Lung (tissue), 12 donors: ENCODE results near the gene FOXP1. TPM values are rescaled to one million over a fixed set of nuclear protein-coding genes. Genes with fewer than 3 reads are reported as not detected.

Experiments
- ATAC-seq: fragments of 200-7000 bp; cut with Tn5 transposase; one replicate; pipeline ENCODE4 v1.9.1; 2020; ENCODE audit warnings: moderate number of reproducible peaks; ENCODE audit not compliant: insufficient read depth, low FRiP score
- DNase-seq, 3 donors: peaks; one replicate each; pipeline ENCODE4 v3.0.0-alpha.2; 2013 to 2017
- H3K27ac ChIP-seq, 2 donors: one replicate each; pipeline ENCODE4 v1.5.1; 2013; ENCODE audit warnings: mild to moderate bottlenecking in 2 of 2, moderate library complexity in 2 of 2, control low read depth in 1 of 2, inconsistent platforms in 1 of 2, low read depth in 1 of 2, low read length in 1 of 2
- H3K27me3 ChIP-seq, 3 donors: one replicate each; pipeline ENCODE4 v1.5.1; 2013; ENCODE audit warnings: low read length in 2 of 3; ENCODE audit not compliant: control insufficient read depth in 3 of 3, insufficient read depth in 3 of 3
- H3K36me3 ChIP-seq, 4 donors: one replicate each; pipeline ENCODE4 v1.5.1; 2013; ENCODE audit warnings: low read length in 4 of 4, mild to moderate bottlenecking in 1 of 4, moderate library complexity in 1 of 4; ENCODE audit not compliant: control insufficient read depth in 4 of 4, insufficient read depth in 4 of 4
- H3K4me1 ChIP-seq, 5 donors: one replicate each; pipeline ENCODE4 v1.5.1; 2013; ENCODE audit warnings: low read length in 5 of 5, mild to moderate bottlenecking in 2 of 5, moderate library complexity in 1 of 5; ENCODE audit not compliant: control insufficient read depth in 5 of 5, insufficient read depth in 5 of 5
- H3K4me3 ChIP-seq: one replicate; pipeline ENCODE4 v1.5.1; 2013; ENCODE audit warnings: mild to moderate bottlenecking, control low read depth, moderate library complexity
- H3K9ac ChIP-seq, 2 donors: one replicate each; pipeline ENCODE4 v1.5.1; 2013; ENCODE audit warnings: low read length in 2 of 2, control low read depth in 1 of 2; ENCODE audit not compliant: insufficient read depth in 1 of 2
- H3K9me3 ChIP-seq, 4 donors: one replicate each; pipeline ENCODE4 v1.5.1; 2013; ENCODE audit warnings: low read length in 3 of 4, mild to moderate bottlenecking in 1 of 4, moderate library complexity in 1 of 4; ENCODE audit not compliant: control insufficient read depth in 4 of 4, insufficient read depth in 3 of 4
- CTCF ChIP-seq: IDR thresholded peaks from 2 replicates; pipeline ENCODE4 v1.5.1; 2012; ENCODE audit warnings: mild to moderate bottlenecking; ENCODE audit errors: control extremely low read depth, extremely low read depth
- WGBS, 2 donors: extraction: QIAGEN DNeasy Blood & Tissue Kit; methylation state at CpG; one replicate each; pipeline ENCODE4 v1.1.7; 2013; 5-methylcytosine and 5-hydroxymethylcytosine counted together
- polyA plus RNA-seq, 2 donors: library from polyadenylated mRNA; stranded (reverse); fragments of 200-250 nt; gene quantifications; one replicate each; pipeline ENCODE4 v1.2.1, GENCODE V29; 2013
- total RNA-seq, 2 donors: library from RNA; depleted of rRNA in 1 of 2; stranded (reverse); fragments of >200 nt in 1 of 2; gene quantifications; one replicate each; pipeline ENCODE4 v1.2.1, GENCODE V29; 2014 to 2021
- donor health status: control.
- donor health status: control.
- donor health status: Bipolar disorder and iron deficiency.
- donor health status: healthy.
- donor health status: DM: yes; HTN: yes; CAD: no.

The FOXP1 gene
- total and polyA plus RNA-seq, 4 donors, result 13.8 to 287 (median 73.9) TPM

- H3K4me3 ChIP-seq, result no peak overlapping the region
- no peaks in the 10 kb centered on the region for H3K36me3 ChIP-seq
- 16 to 35% methylated on average over 17 of the region's 17 CpGs for WGBS, 2 donors
- no peak for TF ChIP-seq CTCF
- peaks cover 5 to 27% (median 14%) of the 10 kb centered on the region in 5 donors for H3K4me1 ChIP-seq
- H3K27ac ChIP-seq, result peak overlapping the region; percentile 22 to 93
- H3K9ac ChIP-seq, result no peak overlapping the region
- no peaks in the 10 kb centered on the region for H3K9me3 ChIP-seq
- no peaks in the 10 kb centered on the region for H3K27me3 ChIP-seq
- ATAC-seq (peak; percentile 72), DNase-seq (peak; percentile 47 to 79 (median 67))
Measured at GRCh38 chr3:71444028-71444860, 139.3 kb downstream of the FOXP1 start.

- Histone ChIP-seq H3K27me3 (no peaks in the 10 kb centered on the region), H3K9ac (no peak overlapping the region), H3K36me3 (no peaks in the 10 kb centered on the region), H3K27ac (peak overlapping the region in 1 of 2 donors; percentile 86), H3K9me3 (no peaks in the 10 kb centered on the region), H3K4me3 (no peak overlapping the region), H3K4me1 (peaks cover 5 to 27% (median 14%) of the 10 kb centered on the region in 5 donors)
- no peak for DNase-seq
- TF ChIP-seq CTCF, result no peak
- WGBS, 2 donors, result 86 to 92% methylated on average over 8 of the region's 8 CpGs
- ATAC-seq, result no peak
Measured at GRCh38 chr3:71443332-71443731, 140.2 kb downstream of the FOXP1 start.

- no peak for ATAC-seq
- Histone ChIP-seq H3K27ac (no peak overlapping the region), H3K9ac (no peak overlapping the region), H3K9me3 (no peaks in the 10 kb centered on the region), H3K36me3 (no peaks in the 10 kb centered on the region), H3K4me3 (no peak overlapping the region), H3K27me3 (no peaks in the 10 kb centered on the region), H3K4me1 (peaks cover 5 to 27% (median 13%) of the 10 kb centered on the region in 5 donors)
- no peak for DNase-seq
- 88 to 91% methylated on average over 5 of the region's 5 CpGs for WGBS, 2 donors
- no peak for TF ChIP-seq CTCF
Measured at GRCh38 chr3:71442652-71443042, 140.9 kb downstream of the FOXP1 start.
